Lower lobe of right lung (tissue), 2 donors: ENCODE measurements around the gene TRPM2. TPM values are rescaled to one million over a fixed set of nuclear protein-coding genes. Genes with fewer than 3 reads are reported as not detected.
A peak's percentile ranks its signal among the peaks of the same experiment; 100 is the strongest.
"Not testable (repeated sequence)": the region's sequence is repeated elsewhere in the genome, so short reads cannot be mapped to it uniquely, and the experiment has no call there.

Experiments
- ATAC-seq, 2 donors: fragments of 200-7000 bp; cut with Tn5 transposase; one replicate each; pipeline ENCODE4 v1.9.1; 2020 to 2022; ENCODE audit warnings: mild to moderate bottlenecking in 2 of 2, moderate library complexity in 2 of 2
- DNase-seq: peaks from one replicate; pipeline ENCODE4 v3.0.0-alpha.2; 2020
- H3K27ac ChIP-seq: fragments of 200-600 bp; one replicate; pipeline ENCODE4 v1.8.0; 2022
- H3K27me3 ChIP-seq: fragments of 200-600 bp; one replicate; pipeline ENCODE4 v1.8.0; 2022; ENCODE audit warnings: low read depth
- H3K36me3 ChIP-seq: fragments of 200-600 bp; one replicate; pipeline ENCODE4 v1.8.0; 2022; ENCODE audit warnings: mild to moderate bottlenecking
- H3K4me1 ChIP-seq: fragments of 200-600 bp; one replicate; pipeline ENCODE4 v1.8.0; 2022
- H3K4me3 ChIP-seq: fragments of 200-600 bp; one replicate; pipeline ENCODE4 v1.8.0; 2022; ENCODE audit warnings: mild to moderate bottlenecking
- H3K9me3 ChIP-seq: fragments of 200-600 bp; one replicate; pipeline ENCODE4 v1.8.0; 2022
- intact Hi-C: fragments of 100-400 bp; cut with DNase I; formaldehyde crosslinking; loops from one replicate; pipeline ENCODE4 v1.11.0; 2022
- total RNA-seq: library from RNA; stranded (reverse); fragmentation: NEBNext Ultra II Directional; extraction: Animal tissue kit (Norgen Biotek cat#: 25700); gene quantifications from one replicate; pipeline ENCODE4 v1.2.1, GENCODE V29; 2021
- TF ChIP-seq, protein P1 (sequence below): fragments of 200-600 bp; IDR thresholded peaks from one replicate; pipeline ENCODE4 v1.8.0; 2022; ENCODE audit warnings: antibody characterized with exemption, mild to moderate bottlenecking
- donor health status: DM: no; HTN: yes; CAD: no; lungs with severe emphysema.

Gene TRPM2
- total RNA-seq, 1 donor from 2014 or later = 17.9 TPM

DNA sequence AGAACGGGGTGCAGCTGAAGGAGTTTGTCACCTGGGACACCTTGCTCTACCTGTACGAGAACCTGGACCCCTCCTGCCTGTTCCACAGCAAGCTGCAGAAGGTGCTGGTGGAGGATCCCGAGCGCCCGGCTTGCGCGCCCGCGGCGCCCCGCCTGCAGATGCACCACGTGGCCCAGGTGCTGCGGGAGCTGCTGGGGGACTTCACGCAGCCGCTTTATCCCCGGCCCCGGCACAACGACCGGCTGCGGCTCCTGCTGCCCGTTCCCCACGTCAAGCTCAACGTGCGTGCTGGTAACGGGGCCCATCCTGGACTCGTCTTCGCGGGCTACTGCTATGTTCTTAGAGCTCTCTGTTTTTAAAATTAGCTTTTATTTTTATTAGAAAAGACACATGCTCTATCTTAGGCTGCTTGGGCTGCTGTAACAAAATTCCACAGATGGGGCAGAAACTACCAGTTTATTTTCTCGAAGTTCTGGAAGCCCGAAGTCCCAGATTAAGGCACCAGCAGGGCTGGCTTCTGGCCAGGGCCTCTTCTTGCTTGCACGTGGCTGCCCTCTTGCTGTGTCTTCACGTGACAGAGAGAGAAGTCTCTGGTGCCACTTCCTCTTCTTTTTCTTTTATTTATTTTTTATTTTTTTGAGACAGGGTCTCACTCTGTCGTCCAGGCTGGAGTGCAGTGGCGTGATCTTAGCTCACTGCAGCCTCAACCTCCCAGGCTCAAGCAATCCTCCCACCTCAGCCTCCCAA, 38.1 kb downstream of the TRPM2 start:
- Histone ChIP-seq H3K27me3 (no peaks in the 10 kb centered on the region), H3K9me3 (peaks cover 11% of the 10 kb centered on the region), H3K4me1 (no peaks in the 10 kb centered on the region), H3K4me3 (no peak overlapping the region), H3K27ac (no peak overlapping the region), H3K36me3 (no peaks in the 10 kb centered on the region)
- DNase-seq (peak; percentile 82), ATAC-seq (peak in 1 of 2 donors; percentile 51)
- intact Hi-C loops = no loop called here
- TF ChIP-seq, protein P1, sequence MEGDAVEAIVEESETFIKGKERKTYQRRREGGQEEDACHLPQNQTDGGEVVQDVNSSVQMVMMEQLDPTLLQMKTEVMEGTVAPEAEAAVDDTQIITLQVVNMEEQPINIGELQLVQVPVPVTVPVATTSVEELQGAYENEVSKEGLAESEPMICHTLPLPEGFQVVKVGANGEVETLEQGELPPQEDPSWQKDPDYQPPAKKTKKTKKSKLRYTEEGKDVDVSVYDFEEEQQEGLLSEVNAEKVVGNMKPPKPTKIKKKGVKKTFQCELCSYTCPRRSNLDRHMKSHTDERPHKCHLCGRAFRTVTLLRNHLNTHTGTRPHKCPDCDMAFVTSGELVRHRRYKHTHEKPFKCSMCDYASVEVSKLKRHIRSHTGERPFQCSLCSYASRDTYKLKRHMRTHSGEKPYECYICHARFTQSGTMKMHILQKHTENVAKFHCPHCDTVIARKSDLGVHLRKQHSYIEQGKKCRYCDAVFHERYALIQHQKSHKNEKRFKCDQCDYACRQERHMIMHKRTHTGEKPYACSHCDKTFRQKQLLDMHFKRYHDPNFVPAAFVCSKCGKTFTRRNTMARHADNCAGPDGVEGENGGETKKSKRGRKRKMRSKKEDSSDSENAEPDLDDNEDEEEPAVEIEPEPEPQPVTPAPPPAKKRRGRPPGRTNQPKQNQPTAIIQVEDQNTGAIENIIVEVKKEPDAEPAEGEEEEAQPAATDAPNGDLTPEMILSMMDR = no peak

DNA sequence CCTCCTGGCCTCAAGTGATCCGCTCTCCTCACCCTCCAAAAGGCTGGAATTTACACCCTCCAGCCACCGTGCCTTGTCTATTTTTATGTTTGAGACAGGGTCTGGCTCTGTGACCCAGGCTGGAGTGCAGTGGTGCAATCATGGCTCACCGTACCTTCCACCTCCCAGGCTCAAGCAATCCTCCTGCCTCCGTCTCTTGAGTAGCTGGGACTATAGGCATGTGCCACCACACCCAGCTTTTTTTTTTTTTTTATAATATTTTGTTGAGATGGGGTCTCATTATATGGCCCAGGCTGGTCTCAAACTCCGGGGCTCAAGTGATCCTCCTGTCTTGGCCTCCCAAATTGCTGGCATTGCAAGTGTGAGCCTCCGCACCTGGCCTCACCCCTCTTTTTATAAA, 38.8 kb downstream of the TRPM2 start:
- ATAC-seq (no peak), DNase-seq (no peak)
- H3K9me3 ChIP-seq = peaks cover 5% of the 10 kb centered on the region
- no peak overlapping the region for H3K27ac ChIP-seq
- H3K36me3 ChIP-seq = no peaks in the 10 kb centered on the region
- no peak overlapping the region for H3K4me3 ChIP-seq
- H3K4me1 ChIP-seq = no peaks in the 10 kb centered on the region
- H3K27me3 ChIP-seq = no peaks in the 10 kb centered on the region
- TF ChIP-seq, protein P1 = no peak
- intact Hi-C loops = no loop called here

DNA sequence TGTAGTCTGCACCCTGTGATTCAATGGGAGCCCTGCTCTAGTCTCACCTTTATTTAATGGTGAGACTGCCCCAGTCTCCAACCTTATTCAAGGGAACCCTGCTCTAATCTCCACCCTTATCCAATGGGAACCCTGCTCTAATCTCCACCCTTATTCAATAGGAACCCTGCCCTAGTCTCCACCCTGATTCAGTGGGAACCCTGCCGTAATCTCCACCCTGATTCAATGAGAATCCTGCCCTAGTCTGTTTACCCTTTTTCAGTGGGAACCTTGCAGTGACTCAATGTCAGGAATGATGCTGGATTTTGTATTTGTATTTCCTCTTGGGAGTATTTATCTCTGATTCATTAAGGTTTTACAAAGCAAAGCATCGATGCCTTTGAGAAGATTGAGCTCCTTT, 39.5 kb downstream of the TRPM2 start:
- TF ChIP-seq, protein P1 = no peak
- intact Hi-C loops = no loop called here
- H3K27ac ChIP-seq = no peak overlapping the region
- H3K4me3 ChIP-seq = no peak overlapping the region
- ATAC-seq = no peak
- no peaks in the 10 kb centered on the region for H3K4me1 ChIP-seq
- H3K27me3 ChIP-seq = no peaks in the 10 kb centered on the region
- no peaks in the 10 kb centered on the region for H3K36me3 ChIP-seq
- peaks cover 4% of the 10 kb centered on the region for H3K9me3 ChIP-seq
- no peak for DNase-seq

- ATAC-seq = no peak
- no peaks in the 10 kb centered on the region for H3K36me3 ChIP-seq
- H3K4me1 ChIP-seq = no peaks in the 10 kb centered on the region
- DNase-seq = no peak
- TF ChIP-seq, protein P1 = no peak
- H3K9me3 ChIP-seq = peaks cover 4% of the 10 kb centered on the region
- no peak overlapping the region for H3K4me3 ChIP-seq
- intact Hi-C loops = no loop called here
- H3K27me3 ChIP-seq = no peaks in the 10 kb centered on the region
- no peak overlapping the region for H3K27ac ChIP-seq
Observed at GRCh38 chr21:44394733-44395132, 41.3 kb downstream of the TRPM2 start.

- H3K36me3 ChIP-seq = no peaks in the 10 kb centered on the region
- no peak overlapping the region for H3K27ac ChIP-seq
- TF ChIP-seq, protein P1 = no peak
- no peak for ATAC-seq
- peaks cover 4% of the 10 kb centered on the region for H3K9me3 ChIP-seq
- intact Hi-C loops = no loop called here
- no peak for DNase-seq
- H3K27me3 ChIP-seq = no peaks in the 10 kb centered on the region
- H3K4me3 ChIP-seq = no peak overlapping the region
- no peaks in the 10 kb centered on the region for H3K4me1 ChIP-seq
Observed at GRCh38 chr21:44395260-44395659, 41.8 kb downstream of the TRPM2 start.

- H3K9me3 ChIP-seq, DNase-seq, H3K4me1 ChIP-seq, H3K27me3 ChIP-seq, ATAC-seq, H3K4me3 ChIP-seq, intact Hi-C loops, H3K27ac ChIP-seq, H3K36me3 ChIP-seq: not testable (repeated sequence)
Observed at GRCh38 chr21:44396803-44397202, 43.4 kb downstream of the TRPM2 start.
